ENCODE measurements around the gene STK24. TPM values are rescaled to one million over a fixed set of nuclear protein-coding genes. Genes with fewer than 3 reads are reported as not detected.

STK24 gene
- total RNA-seq, 6 experiments from 2014 or later, result 72.2 to 89.8 (median 80.5) TPM

DNA sequence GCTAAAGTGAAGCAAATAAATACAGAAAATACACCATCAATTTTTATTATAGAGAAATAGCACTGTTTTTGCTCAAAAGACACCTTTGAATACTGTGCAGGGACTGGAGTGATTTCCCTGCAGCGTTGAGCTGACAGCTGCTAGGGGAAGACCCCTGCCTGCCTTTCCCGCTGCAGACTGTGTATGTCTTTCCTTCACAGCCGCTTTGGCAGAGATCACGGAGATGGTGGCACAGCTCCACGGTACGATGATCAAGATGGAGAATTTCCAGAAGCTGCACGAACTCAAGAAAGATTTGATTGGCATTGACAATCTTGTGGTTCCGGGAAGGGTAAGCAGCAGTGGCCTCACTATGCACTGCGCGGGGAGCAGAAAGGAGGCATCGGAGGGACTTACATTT, 141.5 kb downstream of the STK24 start:
- H3K27ac Mint-ChIP-seq, result no peak overlapping the region
- no peak for DNase-seq
- TF ChIP-seq, protein P1, sequence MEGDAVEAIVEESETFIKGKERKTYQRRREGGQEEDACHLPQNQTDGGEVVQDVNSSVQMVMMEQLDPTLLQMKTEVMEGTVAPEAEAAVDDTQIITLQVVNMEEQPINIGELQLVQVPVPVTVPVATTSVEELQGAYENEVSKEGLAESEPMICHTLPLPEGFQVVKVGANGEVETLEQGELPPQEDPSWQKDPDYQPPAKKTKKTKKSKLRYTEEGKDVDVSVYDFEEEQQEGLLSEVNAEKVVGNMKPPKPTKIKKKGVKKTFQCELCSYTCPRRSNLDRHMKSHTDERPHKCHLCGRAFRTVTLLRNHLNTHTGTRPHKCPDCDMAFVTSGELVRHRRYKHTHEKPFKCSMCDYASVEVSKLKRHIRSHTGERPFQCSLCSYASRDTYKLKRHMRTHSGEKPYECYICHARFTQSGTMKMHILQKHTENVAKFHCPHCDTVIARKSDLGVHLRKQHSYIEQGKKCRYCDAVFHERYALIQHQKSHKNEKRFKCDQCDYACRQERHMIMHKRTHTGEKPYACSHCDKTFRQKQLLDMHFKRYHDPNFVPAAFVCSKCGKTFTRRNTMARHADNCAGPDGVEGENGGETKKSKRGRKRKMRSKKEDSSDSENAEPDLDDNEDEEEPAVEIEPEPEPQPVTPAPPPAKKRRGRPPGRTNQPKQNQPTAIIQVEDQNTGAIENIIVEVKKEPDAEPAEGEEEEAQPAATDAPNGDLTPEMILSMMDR (IDR thresholded peaks at IDR 0.05), result no peak
- H3K36me3 Mint-ChIP-seq (ENCODE audit: low read depth), result peaks cover 26% of the 10 kb centered on the region
- H3K4me3 Mint-ChIP-seq, result no peak overlapping the region
- peaks cover 5% of the 10 kb centered on the region for H3K27me3 Mint-ChIP-seq (ENCODE audit: insufficient read depth)
- H3K9me3 Mint-ChIP-seq, result no peaks in the 10 kb centered on the region
- H3K4me1 Mint-ChIP-seq (ENCODE audit: low read depth), result no peaks in the 10 kb centered on the region

DNA sequence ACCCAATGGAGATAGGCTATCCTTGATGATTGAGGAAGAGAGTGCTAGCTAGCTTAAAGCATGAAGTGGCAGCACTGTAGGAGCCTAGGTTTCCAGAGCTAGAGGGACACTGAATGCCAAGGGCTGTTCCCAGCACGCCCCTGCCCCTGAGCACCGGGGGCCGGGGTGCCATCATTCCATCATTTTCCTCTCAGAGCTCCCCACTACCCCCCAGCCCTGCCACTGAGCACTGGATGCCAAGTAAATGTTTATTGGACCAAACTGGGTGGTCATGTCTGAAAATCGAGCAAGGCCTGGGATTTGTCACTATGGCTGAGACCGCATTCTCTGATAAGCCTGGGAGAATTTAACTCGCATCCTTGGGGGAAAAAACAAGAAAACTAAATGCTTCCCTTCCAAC, 142.8 kb downstream of the STK24 start:
- TF ChIP-seq, protein P1 (IDR thresholded peaks at IDR 0.05), result no peak
- no peak for DNase-seq
- Mint-ChIP-seq H3K4me3 (no peak overlapping the region), H3K27ac (no peak overlapping the region), H3K9me3 (no peaks in the 10 kb centered on the region), H3K4me1 (ENCODE audit: low read depth) (no peaks in the 10 kb centered on the region), H3K36me3 (ENCODE audit: low read depth) (peaks cover 23% of the 10 kb centered on the region), H3K27me3 (ENCODE audit: insufficient read depth) (peaks cover 7% of the 10 kb centered on the region)

DNA sequence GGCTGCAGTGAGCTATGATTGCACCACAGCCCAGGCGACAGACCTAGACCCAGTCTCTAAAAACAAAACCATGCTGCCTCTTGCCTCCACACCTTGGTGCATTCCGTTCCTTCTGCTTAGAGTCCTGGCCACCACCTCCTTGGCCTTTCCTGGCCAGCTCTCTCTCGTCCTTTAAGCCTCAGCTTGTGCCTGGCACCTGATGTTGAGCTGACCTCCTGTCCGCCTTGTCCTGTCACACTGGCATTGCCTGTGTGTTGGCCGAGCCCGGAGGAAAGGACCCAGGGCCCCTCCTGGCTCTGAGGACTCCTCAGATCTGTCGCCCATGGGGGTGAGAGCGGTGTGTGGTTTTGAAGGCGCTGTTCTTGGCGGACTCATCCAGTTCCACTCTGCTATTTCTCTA, 143.3 kb downstream of the STK24 start:
- peaks cover 27% of the 10 kb centered on the region for H3K36me3 Mint-ChIP-seq (ENCODE audit: low read depth)
- TF ChIP-seq, protein P1 (IDR thresholded peaks at IDR 0.05), result no peak
- no peaks in the 10 kb centered on the region for H3K9me3 Mint-ChIP-seq
- peaks cover 7% of the 10 kb centered on the region for H3K27me3 Mint-ChIP-seq (ENCODE audit: insufficient read depth)
- H3K4me3 Mint-ChIP-seq, result no peak overlapping the region
- DNase-seq, result no peak
- H3K4me1 Mint-ChIP-seq (ENCODE audit: low read depth), result no peaks in the 10 kb centered on the region
- H3K27ac Mint-ChIP-seq, result no peak overlapping the region

DNA sequence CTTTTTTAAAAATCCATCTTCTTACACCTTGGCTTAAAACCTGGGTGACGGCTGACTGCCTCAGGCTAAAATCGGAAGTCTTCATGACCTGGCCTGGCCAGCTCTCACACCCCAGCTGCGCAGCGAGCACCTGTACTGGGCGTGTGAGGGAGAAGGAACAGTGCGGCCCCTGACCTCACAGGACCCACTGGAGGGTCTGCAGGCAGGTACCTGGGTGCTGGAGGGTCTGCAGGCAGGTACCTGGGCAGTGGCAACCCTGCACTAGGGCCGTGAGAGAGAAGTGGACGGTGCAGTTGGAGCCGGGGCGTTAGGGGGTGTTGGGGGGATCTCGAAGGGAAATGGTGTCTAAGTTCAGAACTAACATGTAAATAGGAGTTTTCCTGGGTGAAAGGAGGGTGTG, 144.3 kb downstream of the STK24 start:
- no peak overlapping the region for H3K27ac Mint-ChIP-seq
- H3K4me3 Mint-ChIP-seq, result no peak overlapping the region
- peaks cover 6% of the 10 kb centered on the region for H3K4me1 Mint-ChIP-seq (ENCODE audit: low read depth)
- TF ChIP-seq, protein P1 (IDR thresholded peaks at IDR 0.05), result no peak
- H3K9me3 Mint-ChIP-seq, result no peaks in the 10 kb centered on the region
- H3K27me3 Mint-ChIP-seq (ENCODE audit: insufficient read depth), result peaks cover 10% of the 10 kb centered on the region
- DNase-seq, result no peak
- H3K36me3 Mint-ChIP-seq (ENCODE audit: low read depth), result peaks cover 34% of the 10 kb centered on the region

DNA sequence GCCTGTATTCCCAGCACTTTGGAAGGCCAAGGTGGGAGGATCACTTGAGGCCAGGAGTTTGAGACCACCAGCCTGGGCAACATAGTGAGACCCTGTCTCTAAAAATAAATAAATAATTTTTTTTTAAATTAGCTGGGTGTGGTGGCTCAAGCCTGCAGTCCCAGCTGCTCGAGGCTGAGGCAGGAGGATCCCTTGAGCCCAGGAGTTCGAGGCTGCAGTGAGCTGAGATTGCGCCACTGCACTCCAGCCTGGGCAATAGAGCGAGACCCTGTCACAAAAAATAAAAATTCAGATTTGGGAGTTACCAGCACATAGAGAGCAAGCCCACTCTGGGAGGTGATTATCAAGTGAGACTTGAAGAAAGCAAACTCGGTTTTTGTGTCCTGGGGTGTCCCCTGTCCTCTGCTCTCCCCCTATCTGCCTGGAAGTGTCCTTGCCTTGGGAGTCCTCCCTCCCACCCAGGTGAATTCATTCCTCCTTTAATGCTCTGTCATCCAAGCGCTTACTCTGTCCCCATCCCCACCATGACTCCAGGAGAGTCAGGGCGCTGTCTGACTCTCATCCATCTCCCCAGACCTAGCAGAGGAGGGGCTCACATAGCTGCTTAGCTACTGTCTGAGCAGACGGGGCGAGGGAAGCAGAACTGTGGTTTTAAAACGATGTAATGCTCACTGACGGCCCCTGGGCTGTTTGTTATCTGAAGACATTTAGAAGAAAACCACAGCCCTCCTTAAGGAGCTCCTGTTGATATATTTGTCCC, 146.8 kb downstream of the STK24 start:
- 0 out of 2 replicates have a peak overlapping the region, but pooled peaks have one; percentile 18 for H3K27ac Mint-ChIP-seq

More for the DNA sequence above, 146.8 kb downstream of the STK24 start:
- peaks cover 12% of the 10 kb centered on the region for H3K27me3 Mint-ChIP-seq (ENCODE audit: insufficient read depth)
- H3K4me3 Mint-ChIP-seq, result no peak overlapping the region; the same call in 1 of the 2 replicates
- peaks cover 6% of the 10 kb centered on the region for H3K4me1 Mint-ChIP-seq (ENCODE audit: low read depth)
- H3K36me3 Mint-ChIP-seq (ENCODE audit: low read depth), result peaks cover 38% of the 10 kb centered on the region
- no peaks in the 10 kb centered on the region for H3K9me3 Mint-ChIP-seq
- TF ChIP-seq, protein P1 (IDR thresholded peaks at IDR 0.05), result no peak
- DNase-seq, result no peak
